Renal pelvis (tissue), 4 donors: ENCODE results near the gene CDKN2B. TPM values are rescaled to one million over a fixed set of nuclear protein-coding genes. Genes with fewer than 3 reads are reported as not detected.

ENCODE experiments used
- DNase-seq: peaks from one replicate; pipeline ENCODE4 v3.0.0-alpha.2; 2013
- polyA plus RNA-seq, 3 donors: library from polyadenylated mRNA; unstranded; fragments of 120-200 nt; gene quantifications; one replicate each; pipeline ENCODE4 v1.2.1, GENCODE V29; 2013; ENCODE audit not compliant: insufficient read length in 3 of 3

Gene CDKN2B
- polyA plus RNA-seq, 3 donors = 0.38 to 0.44 (median 0.40) TPM

GRCh38 chr9:21995006-21995665 is 14.0 kb downstream of the CDKN2B start:
- no peak for DNase-seq

GRCh38 chr9:21994556-21995005 is 14.5 kb downstream of the CDKN2B start, which contains the start of gene CDKN2B-AS1:
Gene CDKN2B-AS1 (plus strand): TSS chr9:21994791.
- DNase-seq = no peak

GRCh38 chr9:21993893-21994555 is 15.1 kb downstream of the CDKN2B start, which contains the start of gene CDKN2A:
Gene CDKN2A (minus strand): TSS chr9:21994392.
- DNase-seq = no peak

DNA sequence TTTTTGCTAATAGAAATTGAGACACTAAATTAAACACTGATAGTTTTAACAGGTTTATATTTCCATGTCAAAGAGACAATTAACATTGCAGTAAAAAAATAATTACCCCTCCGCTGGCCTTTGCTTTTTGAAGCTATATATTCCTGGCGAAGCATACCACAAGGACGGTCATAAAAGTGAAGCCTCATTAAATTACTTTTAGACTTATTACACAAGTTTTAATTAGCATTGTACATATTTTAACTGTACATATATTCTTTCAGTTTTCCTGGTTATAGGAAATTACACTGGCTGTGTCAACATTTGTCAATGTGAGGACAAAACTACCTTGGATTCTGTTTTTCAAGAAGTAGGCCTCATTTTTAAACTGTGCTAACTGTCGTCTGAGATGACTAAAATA is 16.1 kb downstream of the CDKN2B start:
- DNase-seq = no peak

DNA sequence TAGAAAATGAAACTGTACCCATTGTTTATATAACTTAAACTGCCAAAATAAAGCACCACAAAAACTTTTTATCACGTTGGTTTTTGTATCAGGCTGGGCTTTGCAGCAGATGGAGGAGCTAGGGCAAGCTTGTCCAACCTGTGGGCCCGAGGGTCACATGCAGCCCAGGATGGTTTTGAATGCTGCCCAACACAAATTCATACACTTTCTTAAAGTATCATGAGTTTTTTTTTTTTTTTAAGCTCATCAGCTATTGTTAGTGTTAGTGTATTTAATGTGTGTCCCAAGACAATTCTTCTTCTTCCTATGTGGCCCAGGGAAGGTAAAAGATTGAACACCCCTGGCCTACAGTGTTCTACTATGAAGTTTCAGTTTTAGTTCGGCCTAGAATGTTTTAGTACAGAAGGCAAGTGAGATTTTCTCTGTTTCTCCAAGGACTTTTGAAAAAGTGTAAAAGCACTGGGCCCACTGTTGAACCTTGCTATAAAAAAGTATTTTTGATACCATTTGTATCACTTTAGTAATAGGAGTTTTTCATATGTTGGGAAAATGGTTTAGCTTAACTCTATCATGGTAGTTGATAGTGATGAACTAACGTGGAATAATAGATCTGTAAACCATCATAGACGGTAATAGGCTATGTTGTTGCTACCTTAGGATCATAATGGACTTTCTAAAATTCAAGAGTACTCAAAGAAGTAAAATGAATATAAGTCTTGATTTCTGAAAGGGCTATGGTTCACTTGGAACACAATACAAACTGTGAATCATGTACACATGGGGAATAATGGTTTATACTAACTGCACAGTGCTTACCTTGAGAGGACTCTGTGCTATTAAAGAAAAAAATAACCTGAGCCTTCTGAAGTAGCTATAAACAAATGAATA is 17.8 kb downstream of the CDKN2B start:
- no peak for DNase-seq

DNA sequence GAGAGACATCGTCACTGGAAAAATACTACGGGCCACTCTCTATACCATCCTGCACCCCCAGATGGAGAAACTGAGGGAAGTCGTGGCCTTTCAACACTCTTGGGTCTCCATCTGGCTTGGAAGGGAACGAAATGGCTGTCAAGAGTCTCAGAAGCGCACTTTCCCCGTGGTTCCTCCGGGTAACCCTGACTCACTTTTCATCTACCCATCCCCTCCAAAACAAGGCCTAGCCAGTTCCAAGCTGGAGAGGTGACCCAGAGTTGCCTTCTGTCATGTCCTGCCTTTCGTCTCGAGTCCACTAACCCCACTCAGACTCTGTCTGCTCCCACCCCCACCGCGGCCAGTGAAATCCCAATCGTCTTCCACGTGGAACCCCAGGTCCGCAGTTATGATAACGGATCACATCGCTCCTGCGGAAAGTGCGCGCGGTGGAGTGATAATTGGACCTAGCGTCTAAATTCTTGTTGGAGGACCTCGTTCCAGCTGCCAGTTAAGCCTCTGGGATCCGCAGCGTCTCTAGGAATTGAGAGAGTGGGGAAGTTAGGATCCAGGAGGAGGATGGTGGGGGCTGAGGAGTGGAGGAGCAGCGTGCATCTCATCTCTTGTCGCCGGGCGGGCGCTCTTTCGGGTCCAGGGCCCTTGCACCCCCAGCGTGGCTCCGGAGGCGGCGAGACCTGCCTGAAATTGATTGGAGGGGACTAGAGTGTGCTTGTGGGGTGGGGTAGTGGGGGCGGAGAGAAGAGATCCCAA is 19.5 kb downstream of the CDKN2B start:
- no peak for DNase-seq

DNA sequence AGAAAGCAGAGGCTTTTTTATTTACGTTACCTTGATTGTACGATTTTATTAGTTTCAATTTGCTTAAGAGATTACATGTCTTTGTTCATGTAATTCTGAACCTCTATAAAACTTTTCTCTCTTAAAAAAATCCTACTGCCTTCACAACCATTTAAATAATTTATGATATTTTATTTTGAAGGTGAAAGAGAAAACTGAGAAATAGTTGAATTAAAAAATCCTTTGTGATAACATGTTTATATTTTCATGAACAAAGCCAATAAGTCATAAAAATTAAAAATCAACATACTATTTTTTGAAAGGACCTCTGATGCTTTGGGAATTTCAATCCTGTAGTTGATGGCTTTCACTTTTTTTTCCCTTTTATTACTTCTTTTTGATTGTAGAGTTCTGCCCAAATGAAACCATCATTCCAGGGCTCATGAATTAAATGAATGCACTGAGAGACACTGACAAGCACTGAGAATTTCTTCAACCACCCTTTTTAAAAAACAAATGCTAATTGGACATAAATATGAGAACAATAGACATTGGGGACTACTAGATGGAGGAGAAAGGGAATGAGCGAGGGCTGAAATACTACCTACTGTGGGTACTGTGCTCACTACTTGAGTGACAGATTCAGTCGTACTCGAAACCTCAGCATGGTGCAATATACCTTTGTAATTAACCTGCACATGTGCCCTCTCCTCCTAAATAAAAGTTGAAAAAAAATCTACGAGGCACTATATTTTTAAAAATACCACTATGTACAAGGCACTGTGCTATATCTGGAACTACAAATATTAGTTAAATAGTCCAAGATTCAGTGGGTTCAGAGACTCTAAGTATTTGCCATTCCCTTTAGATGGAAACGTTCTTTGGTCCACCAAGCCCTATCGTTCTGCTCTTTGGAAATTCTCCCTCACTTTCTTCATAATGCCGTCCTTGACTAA is 20.8 kb downstream of the CDKN2B start:
- no peak for DNase-seq

- DNase-seq = no peak
Measured at GRCh38 chr9:21985964-21986667, 23.0 kb downstream of the CDKN2B start.

- no peak for DNase-seq
Measured at GRCh38 chr9:21984101-21984500, 25.0 kb downstream of the CDKN2B start.

- DNase-seq = no peak
Measured at GRCh38 chr9:21983561-21983935, 25.6 kb downstream of the CDKN2B start.

DNA sequence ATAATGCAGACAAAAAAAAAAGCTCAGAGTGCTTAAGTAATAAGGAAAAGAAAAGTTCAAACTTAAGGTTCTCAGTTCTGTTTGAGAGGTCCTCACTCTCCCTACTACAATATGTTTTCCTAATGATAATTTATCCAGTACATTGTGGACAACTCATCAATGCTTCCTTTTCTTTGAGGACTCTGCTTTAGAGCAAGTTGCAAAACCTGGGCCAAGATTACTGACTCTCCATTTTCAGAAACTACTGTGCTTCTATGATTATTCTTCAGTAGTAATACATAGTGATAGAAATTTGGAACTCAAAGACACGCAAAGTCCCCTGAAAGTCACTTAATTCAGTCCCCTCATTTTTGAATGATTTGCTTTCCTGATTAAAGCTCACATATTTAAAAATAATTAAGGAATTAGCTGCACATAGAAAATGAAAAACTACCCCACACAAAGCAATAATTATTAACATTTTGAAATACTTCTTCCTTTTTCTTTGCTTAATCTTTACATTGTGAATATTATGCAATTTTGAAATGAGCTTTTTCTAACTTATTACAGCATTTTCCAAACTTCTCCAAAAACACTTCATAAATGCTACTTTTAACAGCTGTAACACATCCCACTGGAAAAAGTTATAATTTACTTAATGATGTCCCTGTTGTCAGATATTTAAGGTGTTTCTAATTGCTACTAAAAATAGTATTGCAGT is 26.1 kb downstream of the CDKN2B start:
- DNase-seq = no peak

GRCh38 chr9:21982391-21982790 is 26.7 kb downstream of the CDKN2B start:
- no peak for DNase-seq

GRCh38 chr9:21976334-21976875 is 32.7 kb downstream of the CDKN2B start:
- DNase-seq = no peak

- no peak for DNase-seq
Measured at GRCh38 chr9:21974722-21975409, 34.2 kb downstream of the CDKN2B start.

DNA sequence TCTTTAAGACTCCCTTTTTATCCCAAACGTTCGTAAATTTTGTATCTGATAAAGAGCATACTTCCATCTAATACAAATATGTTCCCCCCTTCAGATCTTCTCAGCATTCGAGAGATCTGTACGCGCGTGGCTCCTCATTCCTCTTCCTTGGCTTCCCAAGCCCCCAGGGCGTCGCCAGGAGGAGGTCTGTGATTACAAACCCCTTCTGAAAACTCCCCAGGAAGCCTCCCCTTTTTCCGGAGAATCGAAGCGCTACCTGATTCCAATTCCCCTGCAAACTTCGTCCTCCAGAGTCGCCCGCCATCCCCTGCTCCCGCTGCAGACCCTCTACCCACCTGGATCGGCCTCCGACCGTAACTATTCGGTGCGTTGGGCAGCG is 34.8 kb downstream of the CDKN2B start:
- DNase-seq = no peak

GRCh38 chr9:21972361-21972760 is 36.7 kb downstream of the CDKN2B start:
- no peak for DNase-seq

DNA sequence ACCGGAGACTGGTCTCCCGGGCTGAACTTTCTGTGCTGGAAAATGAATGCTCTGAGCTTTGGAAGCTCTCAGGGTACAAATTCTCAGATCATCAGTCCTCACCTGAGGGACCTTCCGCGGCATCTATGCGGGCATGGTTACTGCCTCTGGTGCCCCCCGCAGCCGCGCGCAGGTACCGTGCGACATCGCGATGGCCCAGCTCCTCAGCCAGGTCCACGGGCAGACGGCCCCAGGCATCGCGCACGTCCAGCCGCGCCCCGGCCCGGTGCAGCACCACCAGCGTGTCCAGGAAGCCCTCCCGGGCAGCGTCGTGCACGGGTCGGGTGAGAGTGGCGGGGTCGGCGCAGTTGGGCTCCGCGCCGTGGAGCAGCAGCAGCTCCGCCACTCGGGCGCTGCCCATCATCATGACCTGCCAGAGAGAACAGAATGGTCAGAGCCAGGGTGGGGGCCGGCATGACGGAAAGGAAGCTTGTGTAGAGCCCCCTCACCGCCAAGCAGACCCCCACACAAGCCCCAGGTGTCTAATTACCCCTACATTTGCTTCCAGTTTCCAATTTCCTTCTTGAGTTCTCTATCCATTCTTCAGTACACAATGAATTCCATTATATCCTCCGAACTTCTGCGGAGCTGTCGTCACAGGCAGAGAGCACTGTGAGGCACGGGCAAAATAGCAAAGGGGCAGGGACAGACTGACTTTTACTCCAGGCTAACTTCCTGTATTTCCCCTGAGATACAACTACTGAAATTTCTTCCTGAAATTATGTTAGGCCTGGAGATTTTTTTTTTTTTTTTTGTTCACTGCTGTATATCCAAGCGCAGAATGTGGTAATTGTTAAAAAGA is 38.1 kb downstream of the CDKN2B start:
- DNase-seq = no peak
